Kidney epithelial cell (primary cell): ENCODE data around the gene TRERF1. TPM values are rescaled to one million over a fixed set of nuclear protein-coding genes. Genes with fewer than 3 reads are reported as not detected.

Source experiments
- DNase-seq: peaks from one replicate; pipeline ENCODE4 v3.0.0-alpha.2; 2010; ENCODE audit warnings: low read depth
- H3K27me3 ChIP-seq: 2 replicates; pipeline ENCODE4 v1.6.0; 2011; ENCODE audit warnings: low read length; ENCODE audit not compliant: control insufficient read depth, insufficient read depth
- H3K36me3 ChIP-seq: 2 replicates; pipeline ENCODE4 v1.5.1; 2011; ENCODE audit warnings: low read length; ENCODE audit not compliant: control insufficient read depth, insufficient read depth
- H3K4me3 ChIP-seq: 2 replicates; pipeline ENCODE4 v1.5.1; 2011; ENCODE audit warnings: low read depth, mild to moderate bottlenecking, control low read depth, low read length
- CTCF ChIP-seq: IDR thresholded peaks from 2 replicates; pipeline ENCODE4 v1.5.1; 2011; ENCODE audit warnings: mild to moderate bottlenecking, moderate library complexity, low read length, control low read depth, inconsistent platforms; ENCODE audit not compliant: insufficient read depth, poor library complexity, severe bottlenecking
- total RNA-seq: library from RNA; depleted of rRNA; stranded (reverse); fragments of >200 nt; gene quantifications from 2 replicates; pipeline ENCODE4 v1.2.3, GENCODE V29; 2015

Gene TRERF1
- total RNA-seq, 1 donor from 2014 or later, result 1.4 TPM

GRCh38 chr6:42387336-42387735 is 64.4 kb downstream of the TRERF1 start:
- TF ChIP-seq CTCF, result no peak
- no peak for DNase-seq
- Histone ChIP-seq H3K36me3 (no peaks in the 10 kb centered on the region), H3K27me3 (no peaks in the 10 kb centered on the region), H3K4me3 (no peak overlapping the region)

- no peaks in the 10 kb centered on the region for H3K36me3 ChIP-seq
- no peaks in the 10 kb centered on the region for H3K27me3 ChIP-seq
- no peak for TF ChIP-seq CTCF
- H3K4me3 ChIP-seq, result no peak overlapping the region
- no peak for DNase-seq
Measured at GRCh38 chr6:42385339-42385738, 66.4 kb downstream of the TRERF1 start.

GRCh38 chr6:42383421-42384205 is 68.1 kb downstream of the TRERF1 start:
- H3K36me3 ChIP-seq, result no peaks in the 10 kb centered on the region

GRCh38 chr6:42381850-42382249 is 69.9 kb downstream of the TRERF1 start:
- DNase-seq, result no peak
- no peak for TF ChIP-seq CTCF

More at GRCh38 chr6:42383421-42384205, 68.1 kb downstream of the TRERF1 start:
- Histone ChIP-seq H3K27me3 (no peaks in the 10 kb centered on the region), H3K4me3 (no peak overlapping the region)
- TF ChIP-seq CTCF, result no peak
- DNase-seq, result no peak

GRCh38 chr6:42380228-42380979 is 71.3 kb downstream of the TRERF1 start:
- Histone ChIP-seq H3K4me3 (no peak overlapping the region), H3K27me3 (no peaks in the 10 kb centered on the region), H3K36me3 (no peaks in the 10 kb centered on the region)
- no peak for TF ChIP-seq CTCF
- DNase-seq, result no peak

More at GRCh38 chr6:42381850-42382249, 69.9 kb downstream of the TRERF1 start:
- Histone ChIP-seq H3K27me3 (no peaks in the 10 kb centered on the region), H3K36me3 (no peaks in the 10 kb centered on the region), H3K4me3 (no peak overlapping the region)
